Hepatocyte (in vitro differentiated cells): ENCODE results near the gene OR9A2. TPM values are rescaled to one million over a fixed set of nuclear protein-coding genes. Genes with fewer than 3 reads are reported as not detected.

ENCODE experiments used
- DNase-seq: peaks from one replicate; pipeline ENCODE4 v3.0.0-alpha.2; 2016; ENCODE audit warnings: low spot score
- H2AFZ ChIP-seq: fragments of 200-600 bp; sonication (generic); 2 replicates; pipeline ENCODE4 v1.6.0; 2016; ENCODE audit warnings: antibody characterized with exemption, mild to moderate bottlenecking
- H3K27ac ChIP-seq: fragments of 200-600 bp; sonication (generic); 2 replicates; pipeline ENCODE4 v1.5.1; 2016; ENCODE audit warnings: mild to moderate bottlenecking
- H3K27me3 ChIP-seq: fragments of 200-600 bp; sonication (generic); 2 replicates; pipeline ENCODE4 v1.6.1; 2016
- H3K36me3 ChIP-seq: fragments of 200-600 bp; sonication (generic); replicated peaks from 2 replicates; pipeline ENCODE4 v1.5.1; 2016; ENCODE audit warnings: low read depth; ENCODE audit not compliant: insufficient read depth
- H3K4me1 ChIP-seq: fragments of 200-600 bp; sonication (generic); 2 replicates; pipeline ENCODE4 v1.5.1; 2016; ENCODE audit warnings: mild to moderate bottlenecking, moderate library complexity; ENCODE audit not compliant: insufficient read depth
- H3K4me2 ChIP-seq: fragments of 200-600 bp; sonication (generic); 2 replicates; pipeline ENCODE4 v1.6.0; 2016
- H3K4me3 ChIP-seq: fragments of 200-600 bp; sonication (generic); 2 replicates; pipeline ENCODE4 v1.5.1; 2016; ENCODE audit warnings: mild to moderate bottlenecking
- H3K79me2 ChIP-seq: fragments of 200-600 bp; sonication (generic); 2 replicates; pipeline ENCODE4 v1.6.0; 2017; ENCODE audit warnings: mild to moderate bottlenecking
- H3K9me2 ChIP-seq: fragments of 200-600 bp; sonication (generic); replicated peaks from 2 replicates; pipeline ENCODE4 v1.6.0; 2017; ENCODE audit warnings: mild to moderate bottlenecking; ENCODE audit not compliant: insufficient read depth
- H3K9me3 ChIP-seq: fragments of 200-600 bp; sonication (generic); 2 replicates; pipeline ENCODE4 v1.5.1; 2016; ENCODE audit warnings: low read depth, mild to moderate bottlenecking
- H4K20me1 ChIP-seq: fragments of 200-600 bp; sonication (generic); 2 replicates; pipeline ENCODE4 v1.6.0; 2016; ENCODE audit warnings: mild to moderate bottlenecking; ENCODE audit not compliant: insufficient read depth, poor library complexity, severe bottlenecking
- CTCF ChIP-seq: fragments of 200-600 bp; sonication (generic); IDR thresholded peaks from 2 replicates; pipeline ENCODE4 v1.5.1; 2016; ENCODE audit warnings: antibody characterized with exemption, mild to moderate bottlenecking; ENCODE audit not compliant: poor library complexity
- EZH2 ChIP-seq: fragments of 200-600 bp; sonication (generic); IDR thresholded peaks from 2 replicates; pipeline ENCODE4 v1.6.1; 2016; ENCODE audit warnings: antibody characterized with exemption, mild to moderate bottlenecking, borderline replicate concordance
- EZH2phosphoT487 ChIP-seq: fragments of 200-600 bp; sonication (generic); IDR thresholded peaks from one replicate; pipeline ENCODE4 v1.6.1; 2018; ENCODE audit warnings: antibody characterized with exemption, mild to moderate bottlenecking, low read depth, moderate library complexity; ENCODE audit not compliant: unreplicated experiment, severe bottlenecking
- WGBS: methylation state at CpG from one replicate; pipeline ENCODE4 v1.1.6; 2016; ENCODE audit warnings: low lambda C conversion rate; ENCODE audit errors: missing lambda C conversion rate; 5-methylcytosine and 5-hydroxymethylcytosine counted together
- polyA plus RNA-seq: library from polyadenylated mRNA; unstranded; fragments of >200 nt; fragmentation: Nextera tagmentation; extraction: Ambion mirVana; gene quantifications from 2 replicates; pipeline ENCODE4 v1.2.1, GENCODE V29; 2016
- total RNA-seq: library from RNA; depleted of rRNA; stranded (reverse); fragments of >200 nt; gene quantifications from 2 replicates; pipeline ENCODE4 v1.2.3, GENCODE V29; 2014

Gene OR9A2
- total and polyA plus RNA-seq, 2 experiments from 2014 or later = not detected

- H3K4me1 ChIP-seq = no peaks in the 10 kb centered on the region
- no peak overlapping the region for H3K4me3 ChIP-seq
- H3K36me3 ChIP-seq = no peaks in the 10 kb centered on the region
- no peaks in the 10 kb centered on the region for H3K9me2 ChIP-seq
- no peaks in the 10 kb centered on the region for H3K9me3 ChIP-seq
- DNase-seq = no peak
- H2AFZ ChIP-seq = no peak overlapping the region
- 86% methylated on average over 2 of the region's 2 CpGs for WGBS
- H3K79me2 ChIP-seq = no peaks in the 10 kb centered on the region
- H3K27me3 ChIP-seq = no peaks in the 10 kb centered on the region
- H3K27ac ChIP-seq = no peak overlapping the region
- no peak for TF ChIP-seq EZH2
- TF ChIP-seq EZH2phosphoT487 = no peak
- TF ChIP-seq CTCF = no peak
- no peaks in the 10 kb centered on the region for H4K20me1 ChIP-seq
- H3K4me2 ChIP-seq = no peak overlapping the region
These were observed 1.6 kb downstream of the OR9A2 start for GRCh38 chr7:143025371-143025770.

- H3K27ac ChIP-seq = no peak overlapping the region
These were observed 3.9 kb downstream of the OR9A2 start for GRCh38 chr7:143023047-143023446.

GRCh38 chr7:143018931-143019330 lies 8.0 kb downstream of the OR9A2 start:
- Histone ChIP-seq H3K27ac (no peak overlapping the region), H3K79me2 (no peaks in the 10 kb centered on the region), H3K4me3 (no peak overlapping the region), H3K9me2 (no peaks in the 10 kb centered on the region), H3K4me1 (peaks cover 16% of the 10 kb centered on the region), H3K4me2 (no peak overlapping the region), H3K36me3 (no peaks in the 10 kb centered on the region), H3K9me3 (no peaks in the 10 kb centered on the region), H4K20me1 (no peaks in the 10 kb centered on the region), H3K27me3 (no peaks in the 10 kb centered on the region), H2AFZ (no peak overlapping the region)
- no peak for DNase-seq
- TF ChIP-seq CTCF (no peak), EZH2phosphoT487 (no peak)

More at GRCh38 chr7:143023047-143023446, 3.9 kb downstream of the OR9A2 start:
- Histone ChIP-seq H3K36me3 (no peaks in the 10 kb centered on the region), H3K79me2 (no peaks in the 10 kb centered on the region), H3K4me1 (no peaks in the 10 kb centered on the region), H3K27me3 (no peaks in the 10 kb centered on the region), H4K20me1 (no peaks in the 10 kb centered on the region), H3K9me2 (no peaks in the 10 kb centered on the region), H3K4me2 (no peak overlapping the region), H2AFZ (no peak overlapping the region), H3K9me3 (no peaks in the 10 kb centered on the region), H3K4me3 (no peak overlapping the region)
- DNase-seq = no peak
- TF ChIP-seq CTCF (no peak), EZH2 (no peak), EZH2phosphoT487 (no peak)

GRCh38 chr7:143016996-143017395 lies 9.9 kb downstream of the OR9A2 start:
- Histone ChIP-seq H3K4me3 (no peak overlapping the region), H3K9me2 (no peaks in the 10 kb centered on the region), H2AFZ (no peak overlapping the region), H3K4me2 (no peak overlapping the region), H3K27me3 (no peaks in the 10 kb centered on the region), H3K36me3 (no peaks in the 10 kb centered on the region), H4K20me1 (no peaks in the 10 kb centered on the region), H3K79me2 (no peaks in the 10 kb centered on the region), H3K9me3 (no peaks in the 10 kb centered on the region), H3K27ac (no peak overlapping the region), H3K4me1 (peaks cover 22% of the 10 kb centered on the region)
- 75% methylated on average over 2 of the region's 2 CpGs for WGBS
- no peak for DNase-seq
- no peak for TF ChIP-seq EZH2
- no peak for TF ChIP-seq CTCF
- no peak for TF ChIP-seq EZH2phosphoT487
